HL-60/S4 (cell line): ENCODE data around the gene MORN4.
"Not testable (repeated sequence)": the region's sequence is repeated elsewhere in the genome, so short reads cannot be mapped to it uniquely, and the experiment has no call there.

Experiments
- in situ Hi-C: fragments of 300-500 bp; cut with MboI; formaldehyde crosslinking; loops from 2 replicates; pipeline ENCODE4 v1.14.3; 2022; ENCODE audit warnings: low sequenced_read_pairs

The MORN4 gene

DNA sequence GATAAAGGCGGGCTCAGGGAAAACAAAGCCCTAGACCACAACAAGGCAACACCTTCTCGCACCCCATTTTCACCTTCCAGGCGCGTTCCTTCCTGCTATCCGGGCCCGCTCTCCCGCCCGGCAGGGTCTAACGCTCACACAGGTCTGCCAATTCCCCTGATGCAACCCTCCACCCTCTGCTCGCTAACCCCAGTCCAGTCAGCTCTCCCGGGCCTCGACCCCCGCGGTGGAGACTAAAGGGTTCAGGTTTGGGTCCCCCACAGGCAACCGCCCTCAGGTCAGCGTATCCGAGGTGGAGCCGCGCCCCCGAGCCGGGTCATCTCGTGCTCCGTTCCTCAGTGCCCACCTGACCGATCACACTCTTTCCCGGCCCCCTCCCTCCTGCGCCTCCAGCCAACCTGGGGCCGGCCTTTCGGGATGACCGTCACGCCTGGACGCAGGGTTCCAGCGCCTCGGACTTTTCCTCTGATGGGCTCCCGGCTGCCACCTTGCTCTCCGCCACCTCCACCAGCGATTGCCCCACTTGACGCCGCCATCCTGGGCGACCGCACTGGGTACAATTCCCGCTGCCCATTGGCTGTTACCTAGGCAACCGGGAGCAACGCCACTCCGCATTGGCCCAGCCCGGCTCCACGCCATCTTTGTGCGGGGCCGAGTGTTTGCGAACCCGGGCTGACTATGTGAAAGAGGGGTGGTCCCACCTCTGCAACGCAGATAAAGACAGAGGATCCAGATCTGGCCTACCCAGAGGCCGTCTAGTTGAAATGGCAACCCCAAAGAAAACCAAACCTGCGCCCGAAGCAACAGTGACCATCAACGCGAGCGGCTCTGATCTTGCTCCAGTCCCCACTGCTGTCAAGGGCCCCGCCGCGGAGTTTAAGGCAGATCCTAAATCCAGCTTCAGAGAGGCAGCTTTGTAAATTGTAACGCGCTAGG lies at the start of gene MORN4:
MORN4 (minus strand) TSS at position 552 of the 936 bp plus-strand sequence. CDS start 13,847 bp downstream, outside the sequence.
- in situ Hi-C loops = no loop called here

- in situ Hi-C loops = no loop called here
Observed at GRCh38 chr10:97682042-97682441, 48.7 kb upstream of the MORN4 start.

GRCh38 chr10:97679594-97679993 lies 46.3 kb upstream of the MORN4 start:
- in situ Hi-C loops = loop anchor here (5.0 kb wide), 1 partner anchor 53 kb away; no protein-coding TSS in a partner anchor

DNA sequence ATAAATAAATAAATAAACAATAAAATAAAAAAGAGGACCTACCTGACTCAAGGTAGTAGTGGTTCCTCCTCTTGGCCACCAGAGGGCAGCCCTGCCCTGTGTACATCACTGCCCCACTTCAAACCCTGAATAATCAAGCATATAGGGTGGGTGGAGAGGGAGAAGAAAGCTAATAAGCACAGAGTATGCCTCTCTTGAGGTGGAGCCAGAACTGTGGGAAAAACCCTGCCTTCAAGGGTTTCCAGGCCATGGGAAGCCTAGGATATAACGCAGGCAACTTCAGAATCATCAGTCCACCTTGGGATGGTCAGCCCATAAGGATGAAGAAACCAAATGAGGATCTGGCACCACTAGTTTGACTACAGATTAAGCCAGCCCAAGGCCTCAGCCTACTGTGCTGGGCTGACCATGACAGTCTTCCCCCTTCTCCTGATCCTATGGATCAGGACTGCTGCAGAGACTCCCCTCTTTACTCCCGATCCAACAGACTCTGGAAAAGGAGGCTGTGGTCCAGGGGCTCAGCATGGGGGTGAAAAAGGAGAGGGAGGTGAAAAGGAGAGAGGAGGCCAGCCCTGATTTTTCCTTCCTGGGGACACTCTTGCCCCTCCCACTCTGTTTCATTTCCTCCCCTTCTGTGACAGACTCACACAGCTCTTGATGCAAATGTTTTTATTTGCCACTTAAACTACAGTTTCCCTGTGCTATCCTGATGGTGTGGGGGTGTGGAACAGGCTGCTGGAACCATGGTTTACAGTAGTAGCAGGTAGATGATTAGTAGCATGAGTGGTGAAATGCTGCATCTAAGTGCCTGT lies 43.7 kb upstream of the MORN4 start:
- in situ Hi-C loops = loop anchor here (5.0 kb wide), 1 partner anchor 55 kb away; no protein-coding TSS in a partner anchor

DNA sequence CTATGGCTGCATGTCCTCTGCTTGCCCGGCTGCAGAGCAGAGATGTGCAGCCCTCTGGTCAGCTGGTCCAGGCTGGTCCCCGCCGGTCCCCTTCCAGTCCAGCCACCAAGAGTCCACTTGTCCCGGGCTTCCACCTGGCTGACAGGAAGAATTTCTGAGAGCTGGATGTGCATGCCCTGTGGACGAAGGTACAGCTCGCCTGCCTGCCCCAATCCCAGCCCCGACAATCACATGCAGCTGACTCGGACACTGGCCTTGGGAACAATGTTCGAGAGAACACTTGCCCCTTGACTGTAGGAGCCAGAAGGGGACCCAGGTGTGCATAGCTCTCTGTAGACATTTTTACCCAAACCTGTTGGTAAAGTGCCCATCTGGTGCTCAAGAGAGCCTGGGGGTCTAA lies 41.9 kb upstream of the MORN4 start:
- in situ Hi-C loops = loop anchor here (5.0 kb wide), 1 partner anchor 57 kb away; no protein-coding TSS in a partner anchor

DNA sequence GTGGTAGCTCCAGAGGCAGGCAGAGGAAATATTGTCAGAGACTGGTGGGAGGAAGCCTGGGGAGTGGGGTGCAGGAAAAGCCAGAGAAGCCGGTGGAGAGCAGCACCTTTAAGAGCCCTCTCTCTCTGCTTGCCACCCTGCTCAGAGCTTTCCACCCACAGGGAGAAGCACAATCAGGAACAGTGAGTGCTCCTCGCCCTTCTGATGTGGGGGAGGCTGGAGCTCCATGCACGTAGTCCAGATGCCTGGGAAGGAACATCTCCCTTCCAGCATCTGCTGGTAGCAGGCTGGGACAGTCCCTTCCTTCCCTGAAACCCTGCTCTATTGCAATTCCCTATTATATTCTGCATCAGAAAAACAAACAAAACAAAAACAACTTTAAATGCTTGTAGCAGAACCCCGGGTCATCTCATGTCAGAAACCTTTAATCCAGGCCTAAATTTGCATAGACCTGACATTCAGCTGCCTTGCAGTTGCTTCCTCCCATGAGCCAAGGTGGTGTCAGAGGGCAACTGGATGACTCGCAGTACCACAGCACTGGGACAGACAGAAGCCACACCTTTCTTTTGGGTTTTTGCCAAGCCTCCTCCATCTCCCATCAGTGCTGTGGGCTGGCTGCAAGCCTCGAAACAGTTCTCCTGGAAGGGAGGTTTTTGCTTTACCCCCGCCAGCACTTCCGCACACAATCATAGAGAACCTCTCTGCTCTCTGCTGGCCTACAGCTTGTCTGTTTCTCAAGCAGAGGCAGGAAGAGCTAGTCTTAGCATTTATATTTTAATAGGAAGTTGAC lies 40.6 kb upstream of the MORN4 start:
- in situ Hi-C loops = no loop called here

DNA sequence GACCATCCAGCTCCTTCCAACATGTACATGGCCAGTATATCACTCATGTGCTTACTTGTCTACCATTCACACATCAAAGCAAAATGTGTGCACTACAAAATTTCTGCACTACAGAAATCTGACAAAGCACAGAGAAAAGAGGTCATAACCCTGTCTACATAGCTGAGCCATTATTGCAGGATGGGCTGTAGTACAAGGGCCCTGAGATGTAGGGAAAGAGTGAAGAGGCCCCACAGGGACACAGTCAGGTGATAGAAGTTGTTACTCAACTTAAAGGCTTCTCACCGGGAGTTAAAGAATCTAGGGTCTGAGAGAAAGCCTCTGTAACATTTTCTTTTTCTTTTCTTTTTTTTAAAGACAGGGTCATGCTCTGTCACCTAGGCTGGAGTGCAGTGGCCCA lies 36.3 kb upstream of the MORN4 start:
- in situ Hi-C loops = no loop called here

GRCh38 chr10:97667463-97667862 lies 34.2 kb upstream of the MORN4 start:
- in situ Hi-C loops = no loop called here

DNA sequence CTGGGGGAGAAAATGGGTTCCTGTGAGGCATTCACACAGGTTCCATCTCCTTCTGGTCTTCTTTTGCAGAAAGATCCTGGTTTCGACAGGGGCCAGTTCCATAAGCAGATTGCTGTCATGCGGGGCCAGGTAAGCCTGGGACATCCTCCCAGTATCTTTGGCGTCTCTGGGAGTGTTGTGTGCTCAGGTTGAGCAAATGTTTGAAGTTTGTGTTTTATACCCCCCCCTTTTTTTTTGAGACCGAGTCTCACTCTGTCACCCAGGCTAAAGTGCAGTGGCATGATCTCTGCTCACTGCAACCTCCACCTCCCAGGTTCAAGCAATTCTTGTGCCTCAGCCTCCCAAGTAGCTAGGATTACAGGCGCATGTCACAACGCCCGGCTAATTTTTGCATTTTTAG lies 33.7 kb upstream of the MORN4 start:
- in situ Hi-C loops = no loop called here

DNA sequence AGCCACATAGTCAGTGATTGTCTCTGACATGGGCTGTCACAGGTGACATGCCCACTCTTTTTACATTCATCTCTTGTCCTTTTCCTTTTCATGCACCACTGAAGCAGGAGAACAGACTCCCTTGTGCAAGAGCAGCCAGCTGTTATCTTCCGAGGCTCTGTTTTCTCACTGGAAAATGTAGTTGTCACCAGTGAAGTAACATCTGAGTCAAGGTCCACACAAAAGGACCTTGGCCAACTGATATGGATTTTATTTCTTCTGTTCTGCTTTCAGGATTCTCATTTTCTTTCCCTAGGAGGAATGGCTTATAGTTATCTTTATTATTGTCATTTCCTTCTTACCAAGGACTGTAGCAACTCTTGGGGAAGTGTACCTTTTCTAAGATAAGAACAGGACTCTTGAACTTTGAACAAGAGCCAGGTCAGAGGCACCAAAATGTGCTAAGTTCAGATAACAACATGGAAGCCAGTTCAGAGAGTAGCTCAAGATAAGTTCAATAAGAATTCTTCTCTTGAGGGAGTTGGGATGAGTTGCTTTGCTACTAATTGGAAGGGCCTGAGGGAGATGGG lies 31.1 kb upstream of the MORN4 start:
- in situ Hi-C loops = no loop called here

GRCh38 chr10:97659589-97659988 lies 26.3 kb upstream of the MORN4 start:
- in situ Hi-C loops = no loop called here

- in situ Hi-C loops = no loop called here
Observed at GRCh38 chr10:97656777-97657176, 23.5 kb upstream of the MORN4 start.

- in situ Hi-C loops = no loop called here
Observed at GRCh38 chr10:97651773-97652172, 18.5 kb upstream of the MORN4 start.

DNA sequence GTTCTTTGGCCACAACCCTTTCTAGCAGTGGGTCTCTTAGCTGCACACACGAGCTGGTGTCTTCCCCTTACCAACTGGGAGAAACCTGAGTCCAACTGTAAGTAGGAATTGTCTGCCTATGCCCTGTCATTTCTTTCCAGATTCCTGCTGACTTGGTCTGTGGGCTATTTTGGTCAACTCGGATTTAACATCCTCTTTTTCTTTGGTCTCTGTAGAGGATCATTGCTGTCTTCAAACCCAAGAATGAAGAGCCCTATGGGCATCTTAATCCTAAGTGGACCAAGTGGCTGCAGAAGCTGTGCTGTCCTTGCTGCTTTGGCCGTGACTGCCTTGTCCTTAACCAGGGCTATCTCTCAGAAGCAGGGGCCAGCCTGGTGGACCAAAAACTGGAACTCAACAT lies 17.4 kb upstream of the MORN4 start:
- in situ Hi-C loops = no loop called here

- in situ Hi-C loops = not testable (repeated sequence)
Observed at GRCh38 chr10:97649405-97649750, 16.1 kb upstream of the MORN4 start.

- in situ Hi-C loops = no loop called here
Observed at GRCh38 chr10:97648562-97649404, 15.5 kb upstream of the MORN4 start.

- in situ Hi-C loops = no loop called here
Observed at GRCh38 chr10:97647556-97647955, 14.3 kb upstream of the MORN4 start.

DNA sequence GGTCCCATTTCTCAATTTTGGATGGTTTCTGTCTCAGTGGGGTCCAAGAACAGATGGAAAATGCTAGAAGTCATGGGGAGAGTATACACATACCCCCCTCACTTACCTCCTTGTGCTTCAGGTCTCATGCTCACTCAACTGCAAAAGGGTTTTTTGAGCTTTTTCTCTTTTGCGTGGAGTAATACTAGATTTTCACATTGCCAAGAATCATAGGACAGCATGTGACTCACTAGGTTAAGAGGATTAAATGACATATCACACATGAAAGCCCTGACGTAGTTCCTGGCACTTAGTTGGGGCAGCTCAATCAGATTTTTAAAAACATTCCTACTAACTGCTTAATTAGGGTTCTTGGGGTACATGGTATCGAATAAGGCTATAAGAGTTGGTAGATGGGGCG lies 11.6 kb upstream of the MORN4 start:
- in situ Hi-C loops = no loop called here

DNA sequence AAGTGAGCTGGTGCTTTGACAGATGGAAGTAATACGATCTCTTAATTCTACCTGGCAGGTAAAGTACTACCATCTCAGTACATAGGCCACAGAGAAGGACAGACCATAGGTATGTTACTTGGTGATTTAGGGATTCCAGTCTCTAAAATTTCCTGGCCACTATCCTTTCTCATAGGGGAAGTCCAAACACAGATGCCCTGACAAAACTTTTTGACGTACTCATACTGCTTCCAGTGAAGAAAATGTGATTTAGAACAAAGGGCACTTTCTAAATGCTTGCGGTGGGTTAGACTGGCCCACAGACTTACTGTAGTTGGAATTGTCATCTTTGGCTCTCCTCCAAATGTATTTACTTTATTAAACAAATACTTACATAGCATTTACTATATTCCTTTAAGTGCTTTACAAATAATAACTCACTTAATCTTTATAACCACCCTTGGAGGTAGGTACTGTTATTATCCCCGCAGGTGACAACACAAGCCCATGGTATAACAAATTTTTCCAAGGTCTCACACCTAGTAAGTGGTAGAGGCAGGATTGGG lies 10.2 kb upstream of the MORN4 start:
- in situ Hi-C loops = no loop called here
